Erythroblast (primary cell): ENCODE data around the gene FREM1.

Experiments
- GATA1 ChIP-seq: IDR thresholded peaks from 2 replicates; pipeline ENCODE4 v1.6.1; 2011; ENCODE audit warnings: low read depth, mild to moderate bottlenecking, control low read depth, low read length, moderate library complexity
- POLR2A ChIP-seq: IDR thresholded peaks from 2 replicates; pipeline ENCODE4 v1.6.1; 2011; ENCODE audit warnings: mild to moderate bottlenecking, low read length

DNA sequence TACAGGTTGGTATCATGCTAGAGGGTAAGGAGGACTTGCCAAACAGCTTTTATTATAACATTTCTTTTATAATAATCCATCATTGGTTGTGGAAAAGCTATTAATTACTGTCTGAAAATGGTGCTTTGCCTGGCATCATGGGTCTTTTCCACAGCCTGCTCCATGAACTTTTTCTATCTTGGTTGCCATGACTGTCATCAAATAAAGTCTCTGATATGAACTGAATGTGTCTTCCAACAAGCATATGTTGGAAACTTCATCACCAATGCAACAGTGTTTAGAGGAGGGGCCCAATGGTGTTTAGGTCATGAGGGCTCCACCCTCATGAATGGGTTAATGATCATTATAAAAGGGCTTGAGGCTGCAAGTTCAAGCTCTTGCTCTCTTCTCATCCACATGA is 81.0 kb downstream of the FREM1 start:
- TF ChIP-seq POLR2A (no peak), GATA1 (no peak)
